GM18505 (cell line): ENCODE measurements around the gene AGAP1.

Experiments
- ATAC-seq: cut with Tn5 transposase; IDR thresholded peaks from one replicate; pipeline ENCODE4 v1.9.1; 2021; ENCODE audit not compliant: unreplicated experiment
- POLR2A ChIP-seq: IDR thresholded peaks from 4 replicates; pipeline ENCODE4 v1.6.1; 2011; ENCODE audit warnings: borderline replicate concordance; ENCODE audit not compliant: insufficient read depth, insufficient read length; ENCODE audit errors: extremely low read depth

The AGAP1 gene

GRCh38 chr2:236171181-236171679, 677.4 kb downstream of the AGAP1 start:
- no peak for ATAC-seq
- no peak for TF ChIP-seq POLR2A

GRCh38 chr2:236171680-236172254, 677.9 kb downstream of the AGAP1 start:
- TF ChIP-seq POLR2A, result no peak
- no peak for ATAC-seq

- no peak for ATAC-seq
- TF ChIP-seq POLR2A, result no peak
Measured at GRCh38 chr2:236172255-236173035, 678.6 kb downstream of the AGAP1 start.

GRCh38 chr2:236173036-236173728, 679.3 kb downstream of the AGAP1 start:
- no peak for TF ChIP-seq POLR2A
- ATAC-seq, result no peak

GRCh38 chr2:236173729-236174607, 680.1 kb downstream of the AGAP1 start:
- no peak for TF ChIP-seq POLR2A
- ATAC-seq, result no peak

GRCh38 chr2:236175548-236176150, 681.8 kb downstream of the AGAP1 start:
- TF ChIP-seq POLR2A, result no peak
- ATAC-seq, result no peak

GRCh38 chr2:236176417-236176816, 682.6 kb downstream of the AGAP1 start:
- no peak for ATAC-seq

GRCh38 chr2:236176951-236177350, 683.1 kb downstream of the AGAP1 start:
- no peak for ATAC-seq
- TF ChIP-seq POLR2A, result no peak

More at GRCh38 chr2:236176417-236176816, 682.6 kb downstream of the AGAP1 start:
- TF ChIP-seq POLR2A, result no peak

GRCh38 chr2:236177604-236177966, 683.7 kb downstream of the AGAP1 start:
- no peak for ATAC-seq
- no peak for TF ChIP-seq POLR2A

- TF ChIP-seq POLR2A, result no peak
- ATAC-seq, result no peak
Measured at GRCh38 chr2:236177967-236178889, 684.4 kb downstream of the AGAP1 start.

GRCh38 chr2:236178890-236179235, 685.0 kb downstream of the AGAP1 start:
- no peak for TF ChIP-seq POLR2A
- ATAC-seq, result no peak
